Right renal pelvis (tissue), 4 donors: ENCODE results near the gene TSPAN5. TPM values are rescaled to one million over a fixed set of nuclear protein-coding genes. Genes with fewer than 3 reads are reported as not detected.

Source experiments
- DNase-seq, 4 donors: peaks; one replicate each; pipeline ENCODE4 v3.0.0-alpha.2; 2013; ENCODE audit warnings: low read depth in 4 of 4, low spot score in 3 of 4, missing footprints in 1 of 4
- polyA plus RNA-seq, 4 donors: library from polyadenylated mRNA; unstranded; fragments of 120-200 nt; gene quantifications; one replicate each; pipeline ENCODE4 v1.2.1, GENCODE V29; 2013; ENCODE audit not compliant: insufficient read length in 4 of 4

The TSPAN5 gene
- polyA plus RNA-seq, 4 donors, result 26.1 to 31.4 (median 29.2) TPM

GRCh38 chr4:98673978-98674377 is 15.6 kb upstream of the TSPAN5 start:
- no peak for DNase-seq

GRCh38 chr4:98673288-98673644 is 14.9 kb upstream of the TSPAN5 start:
- no peak for DNase-seq

GRCh38 chr4:98672583-98673287 is 14.3 kb upstream of the TSPAN5 start:
- peak in 1 of 4 donors; percentile 7 for DNase-seq

GRCh38 chr4:98671131-98671530 is 12.7 kb upstream of the TSPAN5 start:
- DNase-seq, result no peak

- DNase-seq, result no peak
These were observed 11.8 kb upstream of the TSPAN5 start for GRCh38 chr4:98670186-98670585.

GRCh38 chr4:98669577-98669976 is 11.2 kb upstream of the TSPAN5 start:
- DNase-seq, result no peak

- DNase-seq, result no peak
These were observed 6.5 kb upstream of the TSPAN5 start for GRCh38 chr4:98664959-98665358.

- DNase-seq, result no peak
These were observed 5.0 kb upstream of the TSPAN5 start for GRCh38 chr4:98663226-98664006.

- DNase-seq, result no peak
These were observed 4.3 kb upstream of the TSPAN5 start for GRCh38 chr4:98662626-98663225.

GRCh38 chr4:98662055-98662453 is 3.6 kb upstream of the TSPAN5 start:
- no peak for DNase-seq

- DNase-seq, result no peak
These were observed 3.1 kb upstream of the TSPAN5 start for GRCh38 chr4:98661371-98662054.

GRCh38 chr4:98659741-98660462 is 1.5 kb upstream of the TSPAN5 start:
- DNase-seq, result no peak

GRCh38 chr4:98659106-98659592 is 738 bp upstream of the TSPAN5 start:
- peak in 2 of 4 donors; percentile 12 to 14 for DNase-seq

GRCh38 chr4:98657531-98658286 is 702 bp downstream of the TSPAN5 start:
- DNase-seq, result peak in 3 of 4 donors; percentile 12 to 47 (median 37)

GRCh38 chr4:98656886-98657285 is 1.5 kb downstream of the TSPAN5 start:
- DNase-seq, result no peak

GRCh38 chr4:98656443-98656842 is 2.0 kb downstream of the TSPAN5 start:
- no peak for DNase-seq

GRCh38 chr4:98653890-98654867 is 4.2 kb downstream of the TSPAN5 start:
- no peak for DNase-seq

- no peak for DNase-seq
These were observed 5.4 kb downstream of the TSPAN5 start for GRCh38 chr4:98652996-98653395.
